Measurements from ENCODE around the gene HNRNPD.
"Not testable (repeated sequence)": the region's sequence is repeated elsewhere in the genome, so short reads cannot be mapped to it uniquely, and the experiment has no call there.

Gene HNRNPD

GRCh38 chr4:82403725-82404124 is 29.9 kb upstream of the HNRNPD start:
- Histone ChIP-seq H3K36me3 (ENCODE audit: control insufficient read depth, insufficient read depth, low read length) (no peaks in the 10 kb centered on the region), H3K27me3 (replicated peaks; ENCODE audit: control insufficient read depth, insufficient read depth, low read length) (no peaks in the 10 kb centered on the region), H3K4me3 (replicated peaks; ENCODE audit: low read depth, low read length) (no peak overlapping the region)
- DNase-seq (ENCODE audit: extremely low read depth, insufficient read length) = no peak
- TF ChIP-seq, protein P1, sequence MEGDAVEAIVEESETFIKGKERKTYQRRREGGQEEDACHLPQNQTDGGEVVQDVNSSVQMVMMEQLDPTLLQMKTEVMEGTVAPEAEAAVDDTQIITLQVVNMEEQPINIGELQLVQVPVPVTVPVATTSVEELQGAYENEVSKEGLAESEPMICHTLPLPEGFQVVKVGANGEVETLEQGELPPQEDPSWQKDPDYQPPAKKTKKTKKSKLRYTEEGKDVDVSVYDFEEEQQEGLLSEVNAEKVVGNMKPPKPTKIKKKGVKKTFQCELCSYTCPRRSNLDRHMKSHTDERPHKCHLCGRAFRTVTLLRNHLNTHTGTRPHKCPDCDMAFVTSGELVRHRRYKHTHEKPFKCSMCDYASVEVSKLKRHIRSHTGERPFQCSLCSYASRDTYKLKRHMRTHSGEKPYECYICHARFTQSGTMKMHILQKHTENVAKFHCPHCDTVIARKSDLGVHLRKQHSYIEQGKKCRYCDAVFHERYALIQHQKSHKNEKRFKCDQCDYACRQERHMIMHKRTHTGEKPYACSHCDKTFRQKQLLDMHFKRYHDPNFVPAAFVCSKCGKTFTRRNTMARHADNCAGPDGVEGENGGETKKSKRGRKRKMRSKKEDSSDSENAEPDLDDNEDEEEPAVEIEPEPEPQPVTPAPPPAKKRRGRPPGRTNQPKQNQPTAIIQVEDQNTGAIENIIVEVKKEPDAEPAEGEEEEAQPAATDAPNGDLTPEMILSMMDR (IDR thresholded peaks at IDR 0.05; ENCODE audit: insufficient read depth, low read length, poor library complexity, severe bottlenecking) = no peak

- Histone ChIP-seq H3K4me3 (replicated peaks; ENCODE audit: low read depth, low read length) (no peak overlapping the region), H3K27me3 (replicated peaks; ENCODE audit: control insufficient read depth, insufficient read depth, low read length) (no peaks in the 10 kb centered on the region), H3K36me3 (ENCODE audit: control insufficient read depth, insufficient read depth, low read length) (no peaks in the 10 kb centered on the region)
- no peak for DNase-seq (ENCODE audit: extremely low read depth, insufficient read length)
- TF ChIP-seq, protein P1 (IDR thresholded peaks at IDR 0.05; ENCODE audit: insufficient read depth, low read length, poor library complexity, severe bottlenecking) = no peak
These were observed 28.5 kb upstream of the HNRNPD start for GRCh38 chr4:82402196-82402775.

- no peaks in the 10 kb centered on the region for H3K36me3 ChIP-seq (ENCODE audit: control insufficient read depth, insufficient read depth, low read length)
- no peak for DNase-seq (ENCODE audit: extremely low read depth, insufficient read length)
- no peaks in the 10 kb centered on the region for H3K27me3 ChIP-seq (replicated peaks; ENCODE audit: control insufficient read depth, insufficient read depth, low read length)
- no peak overlapping the region for H3K4me3 ChIP-seq (replicated peaks; ENCODE audit: low read depth, low read length)
- TF ChIP-seq, protein P1 (IDR thresholded peaks at IDR 0.05; ENCODE audit: insufficient read depth, low read length, poor library complexity, severe bottlenecking) = no peak
These were observed 27.8 kb upstream of the HNRNPD start for GRCh38 chr4:82401600-82401999.

- no peak for DNase-seq (ENCODE audit: extremely low read depth, insufficient read length)
- H3K36me3 ChIP-seq (ENCODE audit: control insufficient read depth, insufficient read depth, low read length) = no peaks in the 10 kb centered on the region
- no peaks in the 10 kb centered on the region for H3K27me3 ChIP-seq (replicated peaks; ENCODE audit: control insufficient read depth, insufficient read depth, low read length)
- H3K4me3 ChIP-seq (replicated peaks; ENCODE audit: low read depth, low read length) = no peak overlapping the region
- TF ChIP-seq, protein P1 (IDR thresholded peaks at IDR 0.05; ENCODE audit: insufficient read depth, low read length, poor library complexity, severe bottlenecking) = no peak
These were observed 24.5 kb upstream of the HNRNPD start for GRCh38 chr4:82398263-82398662.

- TF ChIP-seq, protein P1 (IDR thresholded peaks at IDR 0.05; ENCODE audit: insufficient read depth, low read length, poor library complexity, severe bottlenecking) = no peak
- no peak overlapping the region for H3K4me3 ChIP-seq (replicated peaks; ENCODE audit: low read depth, low read length)
- no peaks in the 10 kb centered on the region for H3K27me3 ChIP-seq (replicated peaks; ENCODE audit: control insufficient read depth, insufficient read depth, low read length)
- DNase-seq (ENCODE audit: extremely low read depth, insufficient read length) = no peak
- H3K36me3 ChIP-seq (ENCODE audit: control insufficient read depth, insufficient read depth, low read length) = no peaks in the 10 kb centered on the region
These were observed 23.7 kb upstream of the HNRNPD start for GRCh38 chr4:82397527-82397926.

DNA sequence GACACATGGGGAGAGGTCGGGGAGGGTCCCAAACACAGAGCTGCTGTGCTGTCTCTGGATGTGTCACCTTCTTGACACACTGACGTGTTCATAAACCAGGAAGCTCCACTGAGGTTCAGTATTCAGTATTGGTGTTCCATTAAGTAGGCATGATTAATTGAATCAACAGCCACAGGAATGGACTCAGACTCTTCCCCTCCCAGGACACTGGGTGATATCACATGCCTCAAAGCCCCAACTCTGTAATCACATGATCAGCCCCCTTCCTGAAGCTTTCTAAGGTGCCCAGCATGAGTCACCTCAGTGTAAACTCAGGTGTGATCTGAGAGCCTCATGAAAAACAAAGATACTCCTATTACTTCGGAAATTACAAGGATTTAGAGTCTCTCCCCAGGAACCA is 21.1 kb upstream of the HNRNPD start:
- no peak for DNase-seq (ENCODE audit: extremely low read depth, insufficient read length)
- Histone ChIP-seq H3K4me3 (replicated peaks; ENCODE audit: low read depth, low read length) (no peak overlapping the region), H3K27me3 (replicated peaks; ENCODE audit: control insufficient read depth, insufficient read depth, low read length) (no peaks in the 10 kb centered on the region), H3K36me3 (ENCODE audit: control insufficient read depth, insufficient read depth, low read length) (no peaks in the 10 kb centered on the region)
- TF ChIP-seq, protein P1 (IDR thresholded peaks at IDR 0.05; ENCODE audit: insufficient read depth, low read length, poor library complexity, severe bottlenecking) = no peak

DNA sequence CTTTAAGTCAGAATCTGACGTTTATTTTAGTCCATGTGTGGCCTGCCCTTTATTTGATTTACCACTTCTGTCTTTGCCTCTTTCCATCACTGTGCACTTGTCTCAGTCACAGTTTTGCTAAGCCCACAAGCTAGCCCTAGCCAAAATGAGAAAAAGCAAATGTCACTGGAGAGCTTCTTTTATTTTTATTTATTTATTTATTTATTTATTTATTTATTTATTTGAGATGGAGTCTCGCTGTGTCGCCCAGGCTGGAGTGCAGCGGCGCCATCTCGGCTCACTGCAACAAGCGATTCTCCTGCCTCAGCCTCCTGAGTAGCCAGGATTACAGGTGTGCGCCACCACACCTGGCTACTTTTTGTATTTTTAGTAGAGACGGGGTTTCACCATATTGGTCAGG is 16.3 kb upstream of the HNRNPD start:
- not testable (repeated sequence) for H3K4me3 ChIP-seq (replicated peaks; ENCODE audit: low read depth, low read length); DNase-seq (ENCODE audit: extremely low read depth, insufficient read length); H3K27me3 ChIP-seq (replicated peaks; ENCODE audit: control insufficient read depth, insufficient read depth, low read length); H3K36me3 ChIP-seq (ENCODE audit: control insufficient read depth, insufficient read depth, low read length)
